HepG2 (cell line): ENCODE results near the gene PSORS1C2. TPM values are rescaled to one million over a fixed set of nuclear protein-coding genes. Genes with fewer than 3 reads are reported as not detected.

Experiments
- CENPX ChIP-seq: sonication (generic); formaldehyde crosslinking; IDR thresholded peaks from 2 replicates; pipeline ENCODE4 v1.9.0; 2021; ENCODE audit warnings: mild to moderate bottlenecking, missing genetic modification reagents, moderate library complexity
- GATAD1 ChIP-seq: IDR thresholded peaks from 2 replicates; pipeline ENCODE4 v1.6.1; 2016; ENCODE audit warnings: missing genetic modification reagents, missing compliant biosample characterization
- HNRNPL ChIP-seq: fragments of 200-400 bp; formaldehyde crosslinking; IDR thresholded peaks from 2 replicates; pipeline ENCODE4 v1.6.1; 2017; ENCODE audit warnings: mild to moderate bottlenecking, low read depth, low read length
- KLF9 ChIP-seq: IDR thresholded peaks from 2 replicates; pipeline ENCODE4 v1.6.1; 2016; ENCODE audit warnings: low read depth
- MEIS2 ChIP-seq: sonication (generic); formaldehyde crosslinking; IDR thresholded peaks from 2 replicates; pipeline ENCODE4 v1.9.0; 2021; ENCODE audit warnings: mild to moderate bottlenecking, missing genetic modification reagents
- NFYB ChIP-seq: sonication (generic); formaldehyde crosslinking; IDR thresholded peaks from 2 replicates; pipeline ENCODE4 v1.4.0; 2020; ENCODE audit warnings: missing genetic modification reagents
- SP4 ChIP-seq: sonication (generic); formaldehyde crosslinking; IDR thresholded peaks from 2 replicates; pipeline ENCODE4 v1.8.1; 2023; ENCODE audit warnings: mild to moderate bottlenecking, missing genetic modification reagents
- U2AF1 ChIP-seq: fragments of 200-400 bp; formaldehyde crosslinking; optimal IDR thresholded peaks from 2 replicates; pipeline ENCODE3; 2017; ENCODE audit warnings: mild to moderate bottlenecking, low read depth, low read length
- ZFY ChIP-seq: sonication (generic); formaldehyde crosslinking; IDR thresholded peaks from 2 replicates; pipeline ENCODE4 v1.4.0; 2020; ENCODE audit warnings: missing genetic modification reagents
- ZNF180 ChIP-seq: sonication (generic); formaldehyde crosslinking; IDR thresholded peaks from 2 replicates; pipeline ENCODE4 v1.4.0; 2020; ENCODE audit warnings: low read depth, missing genetic modification reagents, borderline replicate concordance
- ZNF251 ChIP-seq: sonication (generic); formaldehyde crosslinking; IDR thresholded peaks from 2 replicates; pipeline ENCODE4 v1.9.0; 2021; ENCODE audit warnings: mild to moderate bottlenecking, missing genetic modification reagents
- ZNF326 ChIP-seq: sonication (generic); formaldehyde crosslinking; IDR thresholded peaks from 2 replicates; pipeline ENCODE4 v1.4.0; 2020; ENCODE audit warnings: missing genetic modification reagents, borderline replicate concordance
- ZNF383 ChIP-seq: sonication (generic); formaldehyde crosslinking; IDR thresholded peaks from 2 replicates; pipeline ENCODE4 v1.4.0; 2020; ENCODE audit warnings: missing genetic modification reagents, mild to moderate bottlenecking, borderline replicate concordance
- ZNF503 ChIP-seq: sonication (generic); formaldehyde crosslinking; IDR thresholded peaks from 2 replicates; pipeline ENCODE4 v1.4.0; 2020; ENCODE audit warnings: missing genetic modification reagents
- ZNF552 ChIP-seq: sonication (generic); formaldehyde crosslinking; IDR thresholded peaks from 2 replicates; pipeline ENCODE4 v1.9.0; 2022; ENCODE audit warnings: missing genetic modification reagents, mild to moderate bottlenecking, borderline replicate concordance
- ZNF629 ChIP-seq: sonication (generic); formaldehyde crosslinking; conservative IDR thresholded peaks from 2 replicates; pipeline ENCODE4 v1.5.0; 2020; ENCODE audit warnings: missing genetic modification reagents
- ZNF672 ChIP-seq: sonication (generic); formaldehyde crosslinking; IDR thresholded peaks from 2 replicates; pipeline ENCODE4 v1.8.1; 2022; ENCODE audit warnings: missing genetic modification reagents
- ZNF891 ChIP-seq: sonication (generic); formaldehyde crosslinking; IDR thresholded peaks from 2 replicates; pipeline ENCODE4 v1.5.0; 2020; ENCODE audit warnings: mild to moderate bottlenecking, missing genetic modification reagents
- polyA plus RNA-seq, 8 experiments: library from polyadenylated mRNA; depleted of rRNA in 3 of 8; stranded (reverse) in 7 of 8; unstranded in 1 of 8; fragments of >200 nt; fragmentation: Illumina TruSeq in 4 of 8; extraction: Trizol in 4 of 8; gene quantifications; 2 replicates each; pipeline versions ENCODE4 v1.2.1 to v1.2.3, GENCODE V29; 2011 to 2016; ENCODE audit warnings: low read depth in 4 of 8, missing spikeins in 1 of 8, mixed read lengths in 1 of 8; ENCODE audit not compliant: insufficient read depth in 1 of 8
- total RNA-seq, 5 experiments: library from RNA; depleted of rRNA; stranded (reverse); fragments of >200 nt; fragmentation: Illumina TruSeq; extraction: Trizol; gene quantifications; 2 replicates each; pipeline ENCODE4 v1.2.3, GENCODE V29; 2016; ENCODE audit warnings: low read depth in 1 of 5
- TF ChIP-seq, protein P1 (sequence below): sonication (generic); formaldehyde crosslinking; conservative IDR thresholded peaks from 2 replicates; pipeline ENCODE4 v1.4.0; 2020; ENCODE audit warnings: missing genetic modification reagents
- TF ChIP-seq, protein P2 (sequence below): sonication (generic); formaldehyde crosslinking; IDR thresholded peaks from 2 replicates; pipeline ENCODE4 v1.5.0; 2020; ENCODE audit warnings: missing genetic modification reagents, mild to moderate bottlenecking, borderline replicate concordance
- TF ChIP-seq, protein P3 (sequence below): IDR thresholded peaks from 2 replicates; pipeline ENCODE4 v1.6.1; 2016; ENCODE audit warnings: missing compliant biosample characterization, missing genetic modification reagents, borderline replicate concordance
- TF ChIP-seq, protein P4 (sequence below), 2 experiments: IDR thresholded peaks; 2 replicates each; pipeline ENCODE4 v1.6.1; 2011 to 2012; ENCODE audit warnings: low read length in 2 of 2, borderline replicate concordance in 1 of 2, low read depth in 1 of 2, mild to moderate bottlenecking in 1 of 2, moderate library complexity in 1 of 2

Gene PSORS1C2
- total and polyA plus RNA-seq, 2 of the 13 experiments (the other 11 are each of a cell fraction or from before 2014, with no cell fraction given), result not detected

- TF ChIP-seq, protein P1, sequence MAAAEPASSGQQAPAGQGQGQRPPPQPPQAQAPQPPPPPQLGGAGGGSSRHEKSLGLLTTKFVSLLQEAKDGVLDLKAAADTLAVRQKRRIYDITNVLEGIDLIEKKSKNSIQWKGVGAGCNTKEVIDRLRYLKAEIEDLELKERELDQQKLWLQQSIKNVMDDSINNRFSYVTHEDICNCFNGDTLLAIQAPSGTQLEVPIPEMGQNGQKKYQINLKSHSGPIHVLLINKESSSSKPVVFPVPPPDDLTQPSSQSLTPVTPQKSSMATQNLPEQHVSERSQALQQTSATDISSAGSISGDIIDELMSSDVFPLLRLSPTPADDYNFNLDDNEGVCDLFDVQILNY (CRISPR knock-in tag), result peak; percentile 99
- TF ChIP-seq ZNF503 (CRISPR knock-in tag), result no peak
- peak; percentile 95; the same call in 1 of the 2 replicates for TF ChIP-seq SP4 (CRISPR knock-in tag)
- peak; percentile 72; the same call in 1 of the 2 replicates for TF ChIP-seq KLF9 (CRISPR knock-in tag)
- no peak for TF ChIP-seq ZNF629 (CRISPR knock-in tag)
- TF ChIP-seq ZNF326, result no peak
- peak; percentile 97 for TF ChIP-seq NFYB (CRISPR knock-in tag)
- no peak; the same call in 1 of the 2 replicates for TF ChIP-seq MEIS2 (CRISPR knock-in tag)
- TF ChIP-seq ZNF383, result no peak
- TF ChIP-seq, protein P2, sequence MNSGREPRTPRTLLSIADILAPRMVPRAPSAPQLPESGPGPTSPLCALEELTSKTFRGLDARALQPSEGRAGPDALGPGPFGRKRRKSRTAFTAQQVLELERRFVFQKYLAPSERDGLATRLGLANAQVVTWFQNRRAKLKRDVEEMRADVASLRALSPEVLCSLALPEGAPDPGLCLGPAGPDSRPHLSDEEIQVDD, result 0 out of 2 replicates have a peak, but pooled peaks have one; percentile 5
- TF ChIP-seq, protein P3, sequence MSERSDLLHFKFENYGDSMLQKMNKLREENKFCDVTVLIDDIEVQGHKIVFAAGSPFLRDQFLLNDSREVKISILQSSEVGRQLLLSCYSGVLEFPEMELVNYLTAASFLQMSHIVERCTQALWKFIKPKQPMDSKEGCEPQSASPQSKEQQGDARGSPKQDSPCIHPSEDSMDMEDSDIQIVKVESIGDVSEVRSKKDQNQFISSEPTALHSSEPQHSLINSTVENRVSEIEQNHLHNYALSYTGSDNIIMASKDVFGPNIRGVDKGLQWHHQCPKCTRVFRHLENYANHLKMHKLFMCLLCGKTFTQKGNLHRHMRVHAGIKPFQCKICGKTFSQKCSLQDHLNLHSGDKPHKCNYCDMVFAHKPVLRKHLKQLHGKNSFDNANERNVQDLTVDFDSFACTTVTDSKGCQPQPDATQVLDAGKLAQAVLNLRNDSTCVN, result no peak
- TF ChIP-seq ZNF180, result no peak
- TF ChIP-seq ZFY (CRISPR knock-in tag), result peak; percentile 78
- TF ChIP-seq ZNF672, result no peak
- TF ChIP-seq ZNF552 (CRISPR knock-in tag), result no peak
- no peak for TF ChIP-seq ZNF251 (CRISPR knock-in tag)
- TF ChIP-seq CENPX, result no peak
- no peak for TF ChIP-seq HNRNPL
- TF ChIP-seq U2AF1, result peak; percentile 16
- 0 out of 2 replicates have a peak, but pooled peaks have one; percentile 8 for TF ChIP-seq ZNF891 (CRISPR knock-in tag)
- TF ChIP-seq, protein P4, sequence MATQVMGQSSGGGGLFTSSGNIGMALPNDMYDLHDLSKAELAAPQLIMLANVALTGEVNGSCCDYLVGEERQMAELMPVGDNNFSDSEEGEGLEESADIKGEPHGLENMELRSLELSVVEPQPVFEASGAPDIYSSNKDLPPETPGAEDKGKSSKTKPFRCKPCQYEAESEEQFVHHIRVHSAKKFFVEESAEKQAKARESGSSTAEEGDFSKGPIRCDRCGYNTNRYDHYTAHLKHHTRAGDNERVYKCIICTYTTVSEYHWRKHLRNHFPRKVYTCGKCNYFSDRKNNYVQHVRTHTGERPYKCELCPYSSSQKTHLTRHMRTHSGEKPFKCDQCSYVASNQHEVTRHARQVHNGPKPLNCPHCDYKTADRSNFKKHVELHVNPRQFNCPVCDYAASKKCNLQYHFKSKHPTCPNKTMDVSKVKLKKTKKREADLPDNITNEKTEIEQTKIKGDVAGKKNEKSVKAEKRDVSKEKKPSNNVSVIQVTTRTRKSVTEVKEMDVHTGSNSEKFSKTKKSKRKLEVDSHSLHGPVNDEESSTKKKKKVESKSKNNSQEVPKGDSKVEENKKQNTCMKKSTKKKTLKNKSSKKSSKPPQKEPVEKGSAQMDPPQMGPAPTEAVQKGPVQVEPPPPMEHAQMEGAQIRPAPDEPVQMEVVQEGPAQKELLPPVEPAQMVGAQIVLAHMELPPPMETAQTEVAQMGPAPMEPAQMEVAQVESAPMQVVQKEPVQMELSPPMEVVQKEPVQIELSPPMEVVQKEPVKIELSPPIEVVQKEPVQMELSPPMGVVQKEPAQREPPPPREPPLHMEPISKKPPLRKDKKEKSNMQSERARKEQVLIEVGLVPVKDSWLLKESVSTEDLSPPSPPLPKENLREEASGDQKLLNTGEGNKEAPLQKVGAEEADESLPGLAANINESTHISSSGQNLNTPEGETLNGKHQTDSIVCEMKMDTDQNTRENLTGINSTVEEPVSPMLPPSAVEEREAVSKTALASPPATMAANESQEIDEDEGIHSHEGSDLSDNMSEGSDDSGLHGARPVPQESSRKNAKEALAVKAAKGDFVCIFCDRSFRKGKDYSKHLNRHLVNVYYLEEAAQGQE (IDR thresholded peaks at IDR 0.05; ENCODE audit: borderline replicate concordance in 1 of 2, low read depth in 1 of 2, low read length in 2 of 2), result no peak
- peak; percentile 68 for TF ChIP-seq GATAD1
Observed at GRCh38 chr6:31158140-31158862, 19.4 kb upstream of the PSORS1C2 start, which contains the start of gene TCF19 (continued).
